HG02623 (cell line): ENCODE data around the gene NPC2.

Source experiments
- ATAC-seq: cut with Tn5 transposase; IDR thresholded peaks from one replicate; pipeline ENCODE4 v1.9.1; 2021; ENCODE audit warnings: moderate library complexity; ENCODE audit not compliant: unreplicated experiment

The NPC2 gene

DNA sequence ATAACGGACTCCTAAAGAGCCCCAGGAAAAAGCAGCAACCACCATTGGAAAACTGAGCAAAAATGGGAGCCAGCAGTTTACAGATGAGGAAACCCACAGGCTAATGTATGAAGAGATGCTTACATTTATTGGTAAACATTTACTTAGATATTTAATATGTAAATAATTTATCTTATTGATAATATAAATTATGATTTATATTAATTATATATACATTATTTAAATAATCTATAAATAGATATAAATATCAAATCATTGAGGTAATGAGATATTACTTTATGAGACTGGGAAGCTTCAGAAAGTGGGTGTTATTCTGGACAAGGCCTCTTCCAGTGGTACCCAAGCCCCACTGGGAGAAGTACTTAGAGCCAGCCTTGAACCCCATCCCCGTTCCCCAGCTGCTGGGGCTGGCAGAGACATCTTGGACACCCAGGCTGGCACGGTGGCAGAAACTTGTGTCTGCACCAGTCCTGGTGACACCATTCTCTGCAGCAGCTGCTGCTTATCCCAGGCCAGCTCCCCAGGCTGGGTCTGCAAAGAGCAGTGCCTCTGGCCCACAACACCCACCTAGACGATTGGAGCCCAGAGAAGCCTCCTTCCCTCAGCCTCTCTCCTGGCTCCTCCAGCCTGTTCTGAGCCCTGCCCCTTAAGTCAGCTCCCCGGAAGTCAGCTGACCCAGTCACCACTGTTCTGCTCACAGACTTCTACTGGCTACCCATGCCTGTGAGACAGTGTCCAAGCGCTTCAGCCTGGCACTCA, 26.4 kb upstream of the NPC2 start:
- no peak for ATAC-seq

- ATAC-seq = no peak
Observed at GRCh38 chr14:74518221-74518620, 25.1 kb upstream of the NPC2 start.

DNA sequence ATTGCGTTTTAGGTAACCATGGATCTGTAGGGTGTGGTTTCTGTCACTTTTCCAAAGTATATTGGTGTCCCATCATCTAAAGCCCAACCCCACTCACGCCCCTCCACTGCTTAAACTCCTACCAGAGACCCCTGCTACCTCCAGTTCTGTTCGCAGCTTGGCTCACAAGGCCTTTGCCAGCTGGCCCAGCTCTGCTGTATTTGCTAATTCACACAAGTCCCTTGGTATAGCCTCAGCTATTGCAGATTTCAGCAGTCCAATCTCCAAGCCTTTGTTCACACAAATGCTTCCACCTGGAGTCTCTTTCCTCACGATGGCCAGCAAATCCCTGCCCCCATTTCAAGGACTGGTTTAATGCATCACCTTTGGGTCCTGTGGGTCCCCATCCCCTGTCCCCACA, 24.6 kb upstream of the NPC2 start:
- no peak for ATAC-seq

DNA sequence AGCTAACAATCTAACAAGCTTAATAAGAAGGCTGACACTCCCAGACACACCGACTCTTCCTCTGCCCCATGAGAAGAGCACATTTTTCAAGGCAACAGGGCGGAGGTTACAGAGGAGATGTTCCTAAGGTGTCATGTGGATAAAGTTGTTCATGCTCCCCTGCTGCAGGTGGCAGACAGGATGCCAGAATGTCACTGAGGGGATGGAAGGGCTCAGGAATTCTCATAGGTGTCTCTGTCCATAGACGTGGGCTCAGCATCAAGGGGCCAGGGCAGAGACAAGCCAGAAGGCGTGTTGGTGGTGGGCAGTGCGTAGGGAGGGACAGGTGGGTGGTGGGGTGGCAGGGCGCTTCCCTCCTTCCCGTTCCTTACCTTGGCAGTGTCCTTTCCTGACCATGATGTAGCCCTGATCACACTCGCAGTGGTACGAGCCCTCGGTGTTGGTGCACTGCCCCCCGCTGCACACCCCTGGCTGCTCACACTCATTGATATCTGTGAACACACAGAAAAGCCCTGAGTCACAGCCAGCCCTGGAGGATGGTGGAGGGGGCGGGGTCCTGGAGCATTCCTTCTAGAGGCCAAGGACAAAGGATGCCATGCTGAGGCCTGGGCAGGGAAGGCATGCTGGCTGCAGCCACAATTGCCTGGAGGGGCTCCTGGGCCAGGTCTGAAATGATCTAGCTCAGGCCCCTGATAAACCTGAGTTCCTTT, 23.5 kb upstream of the NPC2 start:
- ATAC-seq = no peak

GRCh38 chr14:74515891-74516412, 22.8 kb upstream of the NPC2 start:
- no peak for ATAC-seq

- ATAC-seq = no peak
Observed at GRCh38 chr14:74514471-74514941, 21.4 kb upstream of the NPC2 start.

DNA sequence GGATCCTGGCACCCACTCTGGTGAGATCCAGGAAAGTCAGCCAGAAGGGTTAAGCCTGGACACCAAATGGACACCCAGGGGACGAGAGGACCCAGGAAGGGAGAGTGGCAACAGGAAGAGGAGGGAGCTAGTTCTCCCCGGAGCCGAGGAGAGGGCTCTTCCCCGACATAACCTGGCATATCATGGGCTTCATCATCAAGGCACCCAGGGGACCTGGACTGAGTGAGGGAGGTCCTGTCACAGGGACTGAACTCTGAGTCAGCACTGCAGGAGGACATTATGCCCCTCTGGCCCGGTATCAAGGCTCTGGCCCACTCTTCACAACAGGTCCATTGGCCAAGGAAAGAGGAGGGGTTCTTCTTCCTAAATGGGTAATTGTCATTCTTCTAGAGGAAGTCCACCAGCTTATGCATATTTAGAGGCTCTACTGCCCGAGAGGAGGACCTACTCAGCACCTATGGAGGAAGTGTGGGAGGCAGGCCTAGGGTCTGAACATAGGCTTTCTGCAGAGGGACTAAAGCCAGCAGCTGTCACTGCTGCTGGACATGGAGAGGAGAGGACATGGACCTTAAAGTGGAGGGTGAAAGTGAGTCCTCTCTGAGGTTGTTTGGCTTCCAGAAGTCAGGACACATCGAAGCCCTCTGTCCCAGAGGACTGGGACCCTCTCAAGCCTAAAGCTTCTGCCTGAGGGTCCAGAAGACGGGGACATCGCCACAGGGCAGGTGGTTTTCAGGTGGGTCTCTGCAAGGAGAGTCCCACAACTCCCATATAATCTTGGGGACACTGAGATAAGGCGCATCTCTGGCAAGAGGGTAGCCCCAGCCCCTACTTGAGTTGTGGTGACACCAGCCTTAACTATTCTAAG, 19.1 kb upstream of the NPC2 start:
- no peak for ATAC-seq

DNA sequence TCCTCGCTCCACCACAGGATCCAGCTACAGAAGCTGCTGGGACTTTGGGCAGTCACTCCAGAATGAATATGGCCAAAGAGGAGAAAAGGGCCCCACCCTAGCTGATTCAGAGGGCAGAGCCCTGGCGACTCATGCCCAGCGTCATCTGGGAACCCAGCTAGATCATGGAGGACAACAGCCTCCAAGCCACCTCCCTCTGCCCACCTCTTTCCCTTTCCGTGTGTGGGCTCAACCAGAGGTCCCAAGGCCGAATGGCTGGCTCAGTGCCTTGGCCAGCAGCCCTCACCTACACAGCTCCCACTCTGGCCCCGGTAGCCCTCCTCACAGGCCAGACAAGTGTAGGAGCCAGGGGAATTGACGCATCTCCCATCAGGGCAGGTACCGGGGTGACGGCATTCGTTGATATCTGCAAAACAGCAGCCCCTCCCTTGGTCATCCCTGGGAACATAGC, 17.9 kb upstream of the NPC2 start:
- ATAC-seq = no peak

DNA sequence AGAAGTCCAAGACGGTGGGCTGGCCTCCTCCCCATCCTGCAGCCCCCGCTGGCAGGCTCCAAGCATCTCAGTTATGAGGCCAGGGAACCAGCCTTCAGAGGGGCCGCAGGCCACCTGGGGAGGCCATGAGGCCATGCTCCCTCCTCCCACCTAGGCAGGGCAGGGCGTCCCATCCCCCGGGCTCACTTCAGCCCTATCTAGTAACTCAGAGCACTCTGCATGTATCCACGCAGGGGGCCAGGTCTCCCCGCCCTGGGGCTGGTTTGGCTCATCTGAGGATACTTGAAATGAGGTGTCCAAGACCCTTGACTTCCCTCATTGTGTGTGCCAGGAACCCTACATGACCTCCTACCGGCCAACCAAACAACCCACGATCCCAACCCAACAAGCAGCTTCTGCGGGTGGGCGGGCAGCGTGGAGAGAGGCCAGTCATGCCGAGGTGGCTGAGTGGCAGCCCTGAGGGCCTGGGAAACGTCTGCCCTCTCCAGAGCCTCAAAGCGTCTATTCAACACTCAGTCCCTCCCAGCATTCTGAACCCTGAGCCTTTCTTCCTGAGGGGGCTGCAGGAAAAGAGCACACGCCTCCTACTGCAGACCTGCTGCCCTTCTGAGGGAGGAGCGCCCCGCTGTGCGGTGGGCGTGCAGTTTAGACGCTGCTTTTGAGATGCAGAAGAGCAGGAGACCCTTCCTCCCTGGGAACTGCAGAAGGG, 17.3 kb upstream of the NPC2 start:
- no peak for ATAC-seq

DNA sequence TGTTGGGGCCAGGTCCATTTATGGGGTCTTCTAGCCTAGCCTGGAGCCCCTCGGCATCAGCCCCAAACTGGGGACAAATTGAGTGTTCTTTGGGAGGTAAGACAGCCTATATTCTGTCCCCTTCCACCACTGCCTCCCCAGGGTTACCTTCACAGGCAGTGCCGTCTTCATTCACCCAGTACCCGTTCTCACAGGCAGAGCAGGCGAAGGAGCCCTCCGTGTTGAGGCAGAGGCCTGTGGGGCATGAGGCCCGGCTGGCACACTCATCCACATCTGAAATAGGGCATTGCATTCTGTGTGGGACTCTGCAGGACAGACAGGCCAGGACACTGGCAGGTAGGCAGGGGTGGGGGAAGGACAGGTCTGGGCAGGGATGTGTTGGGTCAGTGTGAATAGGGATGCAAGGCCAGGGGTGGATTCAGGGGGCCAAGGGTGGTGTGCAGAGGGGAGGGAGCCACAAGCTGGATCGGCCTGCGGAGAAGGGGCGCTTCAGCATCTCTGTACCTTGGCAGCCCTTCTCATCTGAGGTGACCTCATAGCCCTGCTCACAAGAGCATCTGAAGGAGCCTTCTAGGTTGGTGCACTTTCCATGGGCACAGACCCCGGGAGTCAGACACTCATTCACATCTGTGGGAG, 16.6 kb upstream of the NPC2 start:
- no peak for ATAC-seq

DNA sequence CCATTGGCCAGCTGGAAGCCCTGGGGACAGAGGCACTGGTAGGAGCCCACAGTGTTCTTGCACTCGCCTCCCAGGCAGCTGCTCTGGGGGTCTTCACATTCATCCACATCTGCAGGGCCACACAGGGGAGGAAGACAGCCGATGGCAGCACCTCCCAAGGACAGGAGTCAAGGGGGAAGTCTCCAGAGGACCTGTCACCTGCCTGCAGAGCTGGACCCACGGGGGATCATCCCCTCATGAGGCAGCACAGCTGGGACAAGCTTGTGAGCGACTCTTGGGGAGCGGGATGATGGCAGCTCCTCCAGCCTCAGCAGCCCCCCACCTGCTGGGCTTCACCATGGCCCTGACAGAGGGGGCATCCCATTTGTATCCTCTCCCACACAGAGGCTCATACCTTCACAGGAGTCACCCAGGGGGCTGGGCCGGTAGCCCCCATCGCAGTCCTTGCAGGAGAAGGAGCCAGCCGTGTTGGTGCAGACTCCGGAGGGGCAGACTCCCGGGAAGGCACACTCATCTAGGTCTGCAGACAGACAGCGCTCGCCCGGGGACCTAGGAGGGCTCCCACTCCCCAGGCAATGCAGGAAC, 15.8 kb upstream of the NPC2 start:
- no peak for ATAC-seq

DNA sequence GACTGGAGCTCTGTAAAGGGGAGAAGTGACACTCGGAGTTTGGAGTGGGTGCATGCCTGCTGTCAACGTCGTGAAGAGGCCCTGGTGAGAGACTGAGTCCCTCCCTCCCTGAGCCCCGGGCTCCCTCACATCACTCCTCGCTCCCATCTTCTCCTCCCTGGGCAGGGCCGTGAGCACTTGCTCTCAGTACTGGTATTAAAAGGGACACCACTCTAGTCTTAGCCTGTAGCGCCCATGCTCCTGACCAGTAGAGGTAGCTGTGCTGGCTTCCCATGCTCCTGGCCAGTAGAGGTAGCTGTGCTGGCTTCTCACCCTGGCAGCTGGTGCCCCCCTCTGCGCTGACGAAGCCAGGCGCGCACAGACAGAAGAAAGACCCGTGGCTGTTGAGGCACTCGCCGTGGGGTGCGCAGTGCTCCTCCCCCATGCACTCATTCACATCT, 15.2 kb upstream of the NPC2 start:
- no peak for ATAC-seq

DNA sequence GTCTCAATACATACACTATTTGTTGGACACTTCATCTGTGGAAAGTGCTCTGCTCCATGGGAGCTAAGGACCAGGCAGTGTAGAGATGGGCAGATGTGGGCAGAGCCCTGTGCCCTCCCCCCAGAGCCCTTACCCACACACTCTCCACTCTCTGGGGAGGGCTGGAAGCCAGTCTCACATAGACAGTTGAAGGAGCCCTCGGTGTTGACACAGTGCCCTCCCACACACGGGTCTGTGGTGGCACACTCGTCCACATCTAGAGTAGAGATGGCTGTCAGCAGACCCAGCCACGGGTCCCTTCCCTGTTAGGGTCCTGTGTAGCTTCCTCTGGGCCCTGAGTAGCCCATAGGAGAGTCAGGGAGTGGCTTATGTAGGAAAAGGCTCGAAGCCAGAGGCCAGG, 14.7 kb upstream of the NPC2 start:
- no peak for ATAC-seq

DNA sequence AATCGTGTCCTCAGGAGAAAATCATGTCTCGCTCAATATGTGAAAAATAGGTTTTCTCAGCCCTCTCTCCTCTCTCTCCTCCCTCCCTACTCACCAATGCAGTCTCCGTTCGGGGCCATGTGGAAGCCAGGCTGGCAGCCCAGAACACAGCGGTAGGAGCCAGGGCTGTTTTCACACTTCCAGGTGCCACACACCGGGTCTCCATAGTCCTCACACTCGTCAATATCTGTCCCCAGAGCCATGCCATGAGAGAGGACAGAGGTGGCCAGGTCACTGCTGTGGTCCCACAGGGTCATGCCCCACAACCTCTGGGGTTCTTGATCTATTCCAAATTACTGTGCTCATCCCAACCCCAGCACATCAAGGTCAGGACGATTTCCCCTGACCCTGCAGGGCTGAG, 14.0 kb upstream of the NPC2 start:
- no peak for ATAC-seq

GRCh38 chr14:74506411-74506851, 13.3 kb upstream of the NPC2 start:
- ATAC-seq = no peak

GRCh38 chr14:74505831-74506230, 12.7 kb upstream of the NPC2 start:
- ATAC-seq = no peak

DNA sequence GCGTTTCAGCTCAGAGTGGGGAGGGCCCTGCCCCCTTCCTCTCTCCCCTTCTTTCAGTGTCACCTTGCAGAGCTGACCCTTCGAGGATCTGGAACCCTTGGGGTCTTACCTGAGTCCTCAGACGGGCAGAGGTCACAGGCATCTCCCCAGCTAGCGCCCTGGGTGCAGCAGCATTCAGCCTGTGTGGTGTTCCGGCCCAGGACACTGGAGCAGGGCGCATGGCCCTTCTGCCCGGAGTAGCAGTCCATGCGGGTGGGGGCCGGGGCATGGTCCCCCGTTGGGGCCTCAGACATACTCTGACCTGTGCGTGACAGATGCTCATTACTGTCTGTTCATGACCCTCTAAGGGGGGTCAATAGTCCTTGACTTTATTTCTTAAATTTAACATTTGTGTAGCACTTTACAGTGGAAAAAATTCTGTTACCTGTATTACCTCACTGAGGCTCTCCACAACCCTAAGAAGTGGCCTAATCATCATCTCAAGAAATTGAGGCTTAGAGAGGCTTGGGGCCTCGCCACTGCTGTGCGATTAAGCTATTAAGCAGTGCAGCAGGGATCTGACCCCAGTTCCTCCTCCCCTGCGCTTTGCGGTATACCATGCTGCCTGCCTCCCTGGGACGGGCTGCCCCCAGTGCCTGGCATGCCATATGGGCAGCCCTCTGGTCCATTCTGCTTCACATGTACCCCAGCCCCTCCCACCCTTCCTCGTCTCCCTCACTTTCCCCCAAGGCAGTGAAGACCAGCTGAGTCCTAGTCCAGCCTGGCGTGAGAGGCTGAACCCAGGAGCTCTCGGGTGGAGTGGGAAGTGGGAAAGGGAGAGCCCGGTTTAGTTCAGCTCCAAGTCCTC, 12.0 kb upstream of the NPC2 start:
- ATAC-seq = no peak

- no peak for ATAC-seq
Observed at GRCh38 chr14:74504412-74504811, 11.3 kb upstream of the NPC2 start.

- ATAC-seq = no peak
Observed at GRCh38 chr14:74503938-74504335, 10.8 kb upstream of the NPC2 start.
